ENCODE measurements around the gene KIAA0753. TPM values are rescaled to one million over a fixed set of nuclear protein-coding genes. Genes with fewer than 3 reads are reported as not detected.
"Not testable (repeated sequence)": the region's sequence is repeated elsewhere in the genome, so short reads cannot be mapped to it uniquely, and the experiment has no call there.

Gene KIAA0753
- total RNA-seq, 1 donor from 2014 or later = 4.5 TPM

DNA sequence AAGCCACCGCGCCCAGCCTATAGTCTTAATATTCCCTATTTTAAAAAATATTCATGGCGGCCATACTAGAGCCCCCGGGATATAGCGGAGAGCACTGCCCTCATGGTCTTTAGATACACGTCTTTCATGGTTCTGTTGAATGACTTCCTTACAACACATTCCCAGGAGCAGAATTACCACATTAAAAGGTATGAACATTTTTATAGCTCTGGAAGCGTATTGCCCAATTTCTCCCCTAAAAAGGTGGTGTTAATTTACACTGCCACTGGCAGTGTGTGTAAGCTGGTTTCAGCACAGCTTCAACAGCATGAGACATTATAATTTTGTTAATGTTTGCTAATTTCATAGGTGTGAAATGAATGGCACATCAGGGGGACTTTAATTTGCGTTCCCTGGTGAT, 30.1 kb upstream of the KIAA0753 start:
- no peak for DNase-seq
- intact Hi-C loops (cut with micrococcal nuclease) = no loop called here
- ATAC-seq = no peak

DNA sequence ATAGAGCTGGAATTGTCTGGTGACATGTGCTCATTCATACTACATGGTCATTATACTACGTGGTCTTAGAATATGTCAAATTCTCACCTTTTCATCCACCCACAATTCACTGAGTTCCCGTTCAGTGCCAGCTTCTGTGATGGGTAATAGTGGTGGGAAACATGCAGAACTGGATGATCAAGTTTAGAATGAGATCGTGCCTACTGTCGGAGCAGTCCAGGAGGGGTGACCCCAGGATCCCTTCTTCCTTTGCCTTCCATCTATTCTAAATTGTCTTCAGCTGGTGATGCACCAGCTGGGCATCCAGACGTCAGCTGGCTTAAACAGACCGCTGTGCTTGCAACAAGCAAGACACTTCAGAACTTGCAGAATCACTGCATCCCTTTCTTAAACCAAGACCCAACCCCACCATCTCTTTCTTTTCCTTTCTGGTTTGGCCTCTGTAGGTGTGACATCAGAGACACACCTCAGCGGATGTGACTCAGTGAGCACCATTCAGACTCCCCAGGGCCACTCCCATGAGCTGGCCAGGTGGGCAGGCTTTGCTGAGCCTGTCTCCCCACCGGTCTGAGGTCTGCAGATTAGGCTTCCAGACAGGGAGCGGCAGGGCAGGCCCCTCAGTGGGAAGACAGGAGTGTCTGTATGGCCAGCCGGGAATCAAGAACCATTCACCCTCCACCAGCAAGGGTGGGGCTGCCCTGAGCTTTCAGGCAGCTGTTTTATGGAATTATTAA, 29.1 kb upstream of the KIAA0753 start:
- DNase-seq (no peak), ATAC-seq (no peak)
- intact Hi-C loops (cut with micrococcal nuclease) = no loop called here

DNA sequence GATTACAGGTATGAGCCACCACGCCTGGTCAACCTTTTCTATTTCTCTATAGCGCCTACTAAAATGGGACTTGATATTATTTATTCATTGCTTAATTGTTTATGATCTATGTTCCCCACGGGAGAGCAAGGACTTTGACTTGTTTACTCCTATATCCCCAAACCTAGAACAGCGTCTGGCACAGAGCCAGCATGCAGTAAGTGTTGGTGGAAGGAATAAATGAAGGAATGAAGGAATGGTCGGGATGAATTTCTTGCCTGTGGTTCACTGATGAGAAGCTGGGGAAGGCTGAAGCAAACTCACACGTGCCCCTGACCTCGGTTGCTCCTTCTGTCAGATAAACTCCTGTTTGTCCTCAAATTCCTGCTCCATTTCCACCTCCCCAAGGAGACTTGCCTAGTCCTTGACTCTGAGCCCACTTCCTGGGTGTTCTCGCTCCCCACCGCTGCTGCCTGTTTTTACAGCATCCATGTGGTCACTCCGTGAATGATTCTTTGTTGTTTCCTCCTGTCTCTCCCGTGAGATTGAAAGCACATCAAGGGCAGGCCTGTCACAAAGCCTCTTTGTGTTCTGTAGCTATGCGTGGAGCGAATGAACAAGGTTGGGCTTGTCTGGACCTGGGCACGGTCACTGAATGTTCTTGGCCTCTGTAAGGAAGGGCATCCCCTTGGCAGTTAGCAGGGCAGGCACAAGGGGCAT, 28.4 kb upstream of the KIAA0753 start:
- ATAC-seq (no peak), DNase-seq (no peak)
- intact Hi-C loops (cut with micrococcal nuclease) = no loop called here

DNA sequence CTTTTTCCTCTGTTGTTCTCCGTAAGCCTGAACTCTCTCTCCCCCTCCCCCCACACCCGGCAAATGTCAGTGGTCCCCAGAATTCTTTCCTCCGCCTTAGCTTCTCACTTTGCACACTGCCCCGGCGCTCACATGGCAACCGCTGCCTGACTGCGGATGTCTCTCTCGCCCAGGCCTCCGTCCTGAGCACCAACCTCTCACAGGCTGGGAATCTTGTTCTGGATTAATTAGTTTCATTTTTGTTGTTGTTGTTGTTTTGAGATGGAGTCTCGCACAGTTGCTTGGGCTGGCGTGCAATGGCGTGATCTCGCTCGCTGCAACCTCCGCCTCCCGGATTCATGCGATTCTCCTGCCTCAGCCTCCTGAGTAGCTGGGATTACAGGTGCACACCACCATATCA, 27.7 kb upstream of the KIAA0753 start:
- ATAC-seq = no peak

DNA sequence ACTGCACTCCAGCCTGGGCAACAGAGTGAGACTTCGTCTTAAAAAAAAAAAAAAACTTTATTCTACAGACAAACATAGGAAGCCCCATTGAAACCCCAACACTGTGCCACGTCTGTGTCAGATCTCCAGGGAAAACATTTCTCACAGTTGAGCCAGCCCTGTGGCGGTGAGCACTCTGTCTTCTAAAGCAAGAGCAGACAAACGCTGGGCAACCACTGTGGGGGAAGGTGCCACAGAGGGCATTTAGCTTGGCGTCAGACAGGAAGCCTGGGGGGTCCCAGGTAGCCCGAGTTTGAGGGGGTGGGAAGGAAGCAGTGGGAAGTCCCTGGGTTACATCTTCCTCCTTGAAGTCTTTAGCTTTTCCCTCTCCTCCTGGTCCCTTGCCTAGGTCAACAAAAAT, 27.0 kb upstream of the KIAA0753 start:
- DNase-seq = no peak
- intact Hi-C loops (cut with micrococcal nuclease) = no loop called here
- no peak for ATAC-seq

More for the DNA sequence above, 27.7 kb upstream of the KIAA0753 start:
- no peak for DNase-seq
- intact Hi-C loops (cut with micrococcal nuclease) = no loop called here

DNA sequence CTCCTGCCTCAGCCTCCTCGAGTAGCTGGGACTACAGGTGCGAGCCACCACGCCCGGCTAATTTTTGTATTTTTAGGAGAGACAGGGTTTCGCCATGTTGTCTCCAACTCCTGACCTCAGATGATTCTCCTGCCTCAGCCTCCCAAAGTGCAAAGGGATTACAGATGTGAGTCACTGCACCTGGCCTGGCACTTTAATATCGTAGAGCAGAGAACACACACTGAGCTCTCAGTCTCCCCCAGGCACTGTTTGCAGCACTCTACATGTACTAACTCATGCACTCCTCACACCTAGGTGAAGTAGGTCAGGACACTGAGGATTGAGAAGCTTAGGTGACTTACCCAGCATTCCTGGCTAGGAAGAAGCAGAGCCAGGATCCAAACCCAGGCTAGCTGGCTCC, 26.0 kb upstream of the KIAA0753 start:
- DNase-seq = no peak
- ATAC-seq = no peak
- intact Hi-C loops (cut with micrococcal nuclease) = no loop called here

DNA sequence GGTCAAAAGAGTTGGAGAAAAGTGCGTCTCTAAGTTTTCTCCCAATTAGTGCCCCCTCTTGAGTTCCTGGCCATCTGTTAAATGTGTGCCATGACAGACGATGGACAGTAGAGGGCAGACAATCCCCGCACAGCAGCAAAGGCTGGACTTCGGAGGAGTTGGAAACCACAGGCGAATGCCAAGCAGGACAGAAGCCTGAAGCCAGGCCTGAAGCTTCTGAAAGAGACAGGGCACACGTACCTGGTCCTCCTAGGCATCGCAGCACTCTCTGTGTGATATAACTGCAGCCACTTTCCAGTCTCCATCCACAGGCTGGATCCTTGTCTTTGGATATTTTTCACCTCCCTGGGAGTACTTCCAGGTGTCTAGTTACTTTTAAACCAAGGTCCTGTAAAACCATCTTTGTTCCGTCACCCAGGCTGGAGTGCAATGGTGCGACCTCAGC, 25.6 kb upstream of the KIAA0753 start:
- intact Hi-C loops (cut with micrococcal nuclease) = no loop called here
- ATAC-seq = peak; percentile 93
- peak; percentile 68 for DNase-seq

DNA sequence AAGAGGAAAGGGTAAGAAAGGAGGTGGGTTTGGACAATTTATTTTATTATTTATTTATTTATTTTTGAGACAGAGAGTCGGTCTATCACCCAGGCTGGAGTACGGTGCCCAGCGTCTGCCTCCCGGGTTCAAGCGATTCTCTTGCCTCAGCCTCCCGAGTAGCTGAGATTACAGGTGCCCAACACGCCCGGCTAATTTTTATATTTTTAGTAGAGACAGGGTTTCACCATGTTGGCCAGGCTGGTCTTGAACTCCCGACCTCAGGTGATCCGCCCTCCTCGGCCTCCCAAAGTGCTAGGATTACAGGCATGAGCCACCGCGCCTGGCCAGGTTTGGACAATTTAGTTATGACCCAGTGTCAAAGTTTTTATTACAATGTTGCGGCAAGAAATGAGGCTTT, 22.7 kb upstream of the KIAA0753 start:
- intact Hi-C loops (cut with micrococcal nuclease); ATAC-seq; DNase-seq: not testable (repeated sequence)

DNA sequence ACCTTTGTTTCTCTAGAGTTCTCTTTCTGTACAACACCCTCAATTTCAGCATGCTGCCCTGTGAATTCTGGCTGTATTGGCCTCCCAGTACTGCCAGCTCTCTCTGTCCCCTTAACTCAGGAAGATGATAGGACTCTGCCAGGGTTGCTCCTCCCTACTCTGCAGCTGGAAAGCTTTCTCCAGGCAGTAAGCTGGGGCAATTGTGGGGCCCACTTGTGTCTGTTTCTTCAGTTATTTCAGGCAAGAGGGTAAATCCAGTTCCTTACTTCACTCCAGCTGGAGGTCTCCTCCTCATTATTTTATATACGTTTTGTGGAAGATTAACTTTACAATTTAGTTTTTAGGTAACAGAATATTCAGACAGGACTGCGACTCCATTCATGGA, 20.9 kb upstream of the KIAA0753 start:
- ATAC-seq = no peak

DNA sequence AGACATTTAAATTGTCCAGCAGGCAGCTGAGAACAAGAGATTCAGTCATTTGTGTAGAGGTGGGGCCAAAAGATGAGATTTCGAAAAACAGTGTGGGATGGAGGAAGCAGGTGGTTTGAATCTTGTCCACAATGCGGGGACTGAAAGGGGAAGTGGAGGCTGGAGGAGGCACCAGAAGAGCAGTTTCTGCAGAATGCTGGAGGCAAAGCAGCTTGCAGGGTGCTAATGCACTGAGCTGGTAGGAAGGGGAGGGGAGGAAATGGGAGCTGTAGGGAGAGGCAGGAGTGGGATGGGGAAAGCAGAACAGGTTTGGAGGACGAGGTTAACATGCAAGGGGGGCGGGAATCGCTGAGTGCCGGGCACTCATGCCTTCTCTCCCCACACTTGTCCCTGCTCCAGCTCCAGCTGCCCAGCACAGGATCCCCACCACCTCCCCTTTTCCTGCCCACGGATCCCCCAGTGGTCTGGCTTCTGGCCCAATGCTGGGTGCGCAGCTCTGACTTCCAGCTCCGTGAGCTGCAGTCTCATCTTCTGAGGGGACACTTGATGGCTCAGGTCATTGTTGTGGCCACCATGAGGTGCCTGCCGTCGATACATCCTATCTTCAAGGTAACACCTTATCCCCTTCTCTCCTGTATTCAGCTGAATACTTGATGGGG, 20.4 kb upstream of the KIAA0753 start:
- intact Hi-C loops (cut with micrococcal nuclease) = no loop called here
- ATAC-seq (peak; percentile 42), DNase-seq (no peak)

More for the DNA sequence above, 20.9 kb upstream of the KIAA0753 start:
- DNase-seq = no peak
- intact Hi-C loops (cut with micrococcal nuclease) = no loop called here

DNA sequence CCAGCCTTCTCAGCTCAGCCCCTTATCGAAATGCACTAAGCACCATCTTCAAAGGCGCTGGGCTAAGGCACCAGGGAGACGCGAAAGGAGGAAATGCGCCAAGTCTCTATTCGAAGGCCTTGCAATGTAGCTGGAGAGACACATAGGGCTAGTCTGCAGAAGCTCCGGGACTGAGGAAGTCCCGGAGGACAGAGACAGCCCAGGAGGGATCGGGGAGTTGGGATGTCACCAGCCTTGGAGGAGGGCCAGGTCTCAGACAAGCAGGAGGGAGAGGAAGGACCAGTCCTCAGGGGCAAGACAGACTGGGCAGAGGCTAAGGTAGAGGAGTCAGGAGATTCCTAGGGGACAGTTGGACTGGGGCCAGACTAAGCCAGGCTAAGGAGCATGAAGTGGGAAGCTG, 19.6 kb upstream of the KIAA0753 start:
- ATAC-seq (peak; percentile 13), DNase-seq (no peak)
- intact Hi-C loops (cut with micrococcal nuclease) = no loop called here

DNA sequence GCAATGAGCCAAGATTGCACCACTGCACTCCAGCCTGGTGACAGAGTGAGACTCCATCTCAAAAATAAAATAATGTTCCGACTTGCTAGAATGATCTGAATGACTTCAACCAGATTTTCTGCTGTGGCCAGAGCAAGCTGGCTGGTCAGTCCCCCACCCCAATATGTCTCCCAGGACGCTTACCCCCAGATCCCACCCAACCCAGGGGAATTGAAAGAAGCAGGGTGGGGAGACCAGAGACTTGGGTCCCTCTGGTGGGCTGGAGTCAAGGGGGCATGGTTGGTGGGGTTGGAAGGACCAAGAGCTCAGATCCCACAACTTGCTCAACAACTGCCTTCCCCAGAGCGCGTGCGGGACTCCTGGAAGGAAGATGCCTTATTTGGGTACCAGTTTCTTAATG, 17.9 kb upstream of the KIAA0753 start:
- DNase-seq; intact Hi-C loops (cut with micrococcal nuclease); ATAC-seq: not testable (repeated sequence)

DNA sequence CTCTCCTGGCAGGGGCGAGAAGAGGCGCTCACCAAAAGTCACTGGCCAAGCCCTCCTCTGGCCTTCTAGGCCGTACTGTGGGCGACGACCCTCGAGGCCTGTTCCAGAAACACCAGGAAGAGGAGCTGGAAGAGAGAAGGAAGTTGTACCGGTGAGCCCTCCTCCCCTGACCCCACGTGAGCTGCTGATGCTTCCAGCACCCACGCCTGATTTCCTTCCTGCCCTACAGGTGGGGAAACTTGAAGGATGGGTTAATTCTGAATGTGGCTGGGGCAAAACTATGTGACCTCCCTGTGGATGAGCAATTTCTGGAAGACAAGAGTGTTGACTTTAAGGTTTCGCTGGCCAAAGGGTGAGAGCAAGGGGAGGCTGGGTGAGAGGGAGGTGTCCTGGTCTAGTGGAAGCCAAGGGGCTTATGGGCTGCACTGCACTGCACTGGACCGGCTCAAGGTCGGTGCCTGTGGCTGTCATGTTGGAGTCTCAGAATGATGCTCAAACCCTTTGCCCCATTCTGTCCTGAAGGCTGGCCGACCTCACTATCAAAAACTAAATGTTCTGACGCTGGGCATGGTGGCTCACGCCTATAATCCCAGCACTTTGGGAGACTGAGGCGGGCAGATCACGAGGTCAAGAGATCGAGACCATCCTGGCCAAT, 17.2 kb upstream of the KIAA0753 start:
- ATAC-seq (no peak), DNase-seq (no peak)
- intact Hi-C loops (cut with micrococcal nuclease) = no loop called here

DNA sequence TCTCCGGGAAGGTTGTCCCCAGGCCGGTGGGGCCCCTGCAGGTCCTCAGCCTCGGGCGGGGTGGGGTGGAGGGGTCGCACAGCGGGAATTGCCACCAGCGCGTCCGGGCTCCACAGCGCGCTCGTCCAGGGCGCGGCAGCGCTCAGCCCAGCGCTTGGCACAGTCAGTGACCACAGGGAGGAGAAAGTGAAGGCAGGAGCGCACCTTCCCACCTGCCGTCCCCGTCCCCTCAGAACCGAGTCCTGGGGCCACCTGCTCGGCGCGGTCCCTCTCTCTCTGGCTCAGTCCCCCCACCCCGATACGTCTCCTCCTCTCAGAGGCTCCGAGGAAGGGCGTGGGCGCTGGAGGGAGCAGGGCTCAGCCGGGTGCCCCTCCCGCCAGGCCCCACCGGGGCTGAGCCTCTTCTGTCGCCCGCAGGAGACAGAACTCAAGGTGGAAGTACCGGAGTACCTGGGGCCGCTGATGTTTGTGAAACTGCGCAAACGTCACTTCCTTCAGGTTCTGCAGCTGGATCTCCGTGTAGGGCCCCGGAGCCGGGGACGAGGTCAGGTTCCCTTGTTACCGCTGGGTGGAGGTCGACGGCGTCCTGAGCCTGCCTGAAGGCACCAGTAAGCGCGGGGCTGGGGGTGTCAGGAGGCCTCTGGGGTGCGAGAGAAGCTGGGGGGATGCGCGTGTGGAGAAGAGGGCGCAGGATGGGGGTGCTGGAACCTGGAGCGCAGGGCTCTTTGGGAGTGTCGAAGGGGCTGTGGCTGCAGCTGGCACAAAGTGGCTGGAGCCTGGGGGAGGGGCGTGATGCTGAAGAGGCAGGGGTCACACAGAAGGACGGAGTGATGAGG, 16.5 kb upstream of the KIAA0753 start:
- ATAC-seq; intact Hi-C loops (cut with micrococcal nuclease); DNase-seq: not testable (repeated sequence)

DNA sequence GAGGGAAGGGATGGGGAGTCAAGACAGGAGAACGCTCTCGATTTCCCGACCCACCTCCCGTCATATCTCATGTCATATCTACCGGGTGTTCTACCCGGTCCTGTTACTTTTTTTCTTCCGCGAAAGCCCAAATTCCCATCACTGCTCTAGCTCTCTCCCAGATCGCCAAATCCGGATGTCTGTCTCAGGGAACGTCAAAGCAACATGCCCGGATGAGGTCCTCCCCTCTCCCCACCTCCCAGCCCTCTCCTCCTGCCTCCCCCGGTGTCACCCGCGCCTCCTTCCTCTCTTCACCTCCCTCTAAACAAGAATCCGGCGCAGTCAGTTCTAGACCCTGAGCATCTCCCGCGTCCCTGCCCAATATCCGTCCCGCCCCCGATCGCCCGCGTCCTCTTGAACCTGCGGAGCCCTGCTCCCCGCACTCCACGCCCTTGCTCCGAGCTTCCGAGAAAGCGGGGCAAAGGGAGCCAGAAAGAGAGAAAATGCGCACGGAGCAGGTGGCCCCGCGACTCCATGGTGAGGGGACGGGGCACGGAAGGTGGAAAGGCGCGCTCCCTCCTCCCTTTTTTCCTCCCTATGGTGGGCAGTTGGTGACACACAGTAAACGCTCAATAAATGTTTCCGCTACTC, 15.3 kb upstream of the KIAA0753 start:
- intact Hi-C loops (cut with micrococcal nuclease); ATAC-seq; DNase-seq: not testable (repeated sequence)

DNA sequence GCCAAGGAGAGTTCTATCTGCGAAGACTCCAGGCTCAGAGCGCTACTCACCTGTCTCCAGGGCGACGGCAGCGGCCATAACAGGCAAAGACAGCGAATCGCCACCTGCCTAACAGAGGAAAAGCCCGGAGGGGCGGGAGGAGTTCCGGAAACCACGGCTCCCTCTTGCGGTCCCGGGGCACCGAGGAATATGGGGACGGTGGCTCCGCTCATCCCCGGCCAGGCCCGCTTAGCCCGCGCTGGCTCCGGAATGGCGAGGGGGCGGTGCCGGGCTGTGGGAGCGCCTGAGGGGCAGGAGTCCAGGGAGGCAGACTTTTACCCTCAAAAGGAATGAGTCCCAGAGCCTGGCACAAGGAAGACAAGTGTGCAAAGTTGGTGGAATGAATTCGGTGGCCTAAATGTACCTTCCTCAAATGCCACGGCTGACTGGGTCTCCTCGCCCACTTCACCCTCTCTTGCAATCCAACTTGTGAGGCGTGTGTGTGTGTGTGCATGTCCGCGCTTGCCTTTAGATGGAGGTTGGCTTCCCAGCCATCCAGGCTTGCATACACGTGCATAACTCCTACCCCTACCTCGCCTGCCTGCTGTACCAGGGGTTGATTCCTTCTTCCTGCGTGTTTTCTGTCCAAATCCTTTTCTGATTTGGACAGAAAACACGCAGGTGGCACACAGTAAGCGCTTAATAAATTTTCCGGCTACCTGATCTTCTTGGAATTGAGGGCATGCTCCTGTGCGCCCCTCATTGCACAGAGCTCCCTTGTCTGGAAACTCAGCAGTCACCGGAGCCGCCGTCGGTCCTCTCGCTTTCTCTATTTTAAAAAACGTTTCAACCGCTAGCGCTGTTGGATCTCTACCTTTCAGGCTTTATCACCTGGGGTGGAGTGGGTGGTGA, 14.6 kb upstream of the KIAA0753 start:
- ATAC-seq (no peak), DNase-seq (peak; percentile 43)
- intact Hi-C loops (cut with micrococcal nuclease) = no loop called here

DNA sequence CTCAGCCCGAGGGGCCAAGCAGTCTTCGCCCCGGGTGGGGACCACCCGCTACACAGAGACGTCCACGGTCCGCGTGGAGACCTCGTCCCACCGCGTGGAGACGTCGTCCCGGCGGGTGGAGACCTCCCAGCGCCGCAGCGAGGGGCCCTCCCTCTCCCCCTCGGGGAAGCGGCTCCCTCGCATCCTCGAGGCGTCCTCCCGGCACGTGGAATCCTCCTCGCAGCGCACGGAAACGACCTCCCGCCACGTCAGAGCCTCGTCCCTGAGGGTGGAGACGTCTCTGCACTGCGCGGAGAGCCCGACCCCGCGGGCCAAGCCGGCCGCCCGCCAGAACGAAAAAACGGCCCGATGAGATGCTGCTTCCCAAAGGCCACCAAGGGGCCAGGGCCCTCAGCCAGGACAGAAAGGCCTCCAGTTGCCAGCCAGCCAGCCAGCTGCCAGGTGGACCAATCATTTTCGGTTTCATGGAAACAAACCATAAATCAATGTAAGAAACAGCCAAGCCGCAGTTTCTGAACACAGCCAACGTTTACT, 11.5 kb upstream of the KIAA0753 start:
- ATAC-seq (no peak), DNase-seq (no peak)
- intact Hi-C loops (cut with micrococcal nuclease) = no loop called here
